Coronary artery (tissue), 2 donors: ENCODE measurements around the gene DNAAF3.
A peak's percentile ranks its signal among the peaks of the same experiment; 100 is the strongest.

Source experiments
- DNase-seq: peaks from one replicate; pipeline ENCODE4 v3.0.0-alpha.2; 2017; ENCODE audit warnings: low spot score
- H3K27ac ChIP-seq, 2 donors: fragments of 200-600 bp; sonication (generic); one replicate each; pipeline ENCODE4 v1.5.1; 2016 to 2019
- H3K4me3 ChIP-seq: fragments of 200-600 bp; sonication (generic); 2 replicates; pipeline ENCODE4 v1.5.1; 2016; ENCODE audit warnings: mild to moderate bottlenecking, moderate library complexity
- CTCF ChIP-seq: fragments of 200-600 bp; sonication (generic); IDR thresholded peaks from one replicate; pipeline ENCODE4 v1.5.1; 2019; ENCODE audit warnings: antibody characterized with exemption

The DNAAF3 gene

DNA sequence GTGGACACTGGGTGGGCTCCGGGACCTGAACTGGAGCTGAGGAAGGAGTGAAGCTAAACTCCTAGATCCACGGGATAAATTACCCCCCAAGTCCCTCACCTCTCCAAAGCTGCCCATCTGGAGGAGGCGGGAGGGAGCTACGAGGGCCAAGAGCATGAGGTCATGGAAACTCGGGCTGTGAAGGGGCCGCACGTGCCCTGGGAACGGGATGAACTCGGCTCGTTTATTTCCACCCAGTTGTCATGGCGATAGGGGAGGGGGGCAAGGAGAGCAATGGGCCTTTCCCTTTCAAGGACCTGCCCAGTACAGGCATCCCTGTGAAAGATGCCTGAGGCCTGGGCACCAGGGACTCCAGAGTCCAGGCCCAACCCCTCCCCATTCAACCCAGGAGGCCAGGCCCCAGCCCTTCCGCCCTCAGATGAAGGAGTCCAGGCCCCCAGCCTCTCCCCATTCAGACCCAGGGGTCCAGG lies 52.8 kb downstream of the DNAAF3 start:
- TF ChIP-seq CTCF: no peak
- Histone ChIP-seq H3K27ac (peak overlapping the region; percentile 94 to 97), H3K4me3 (peak overlapping the region; percentile 97)
- DNase-seq: peak; percentile 96

DNA sequence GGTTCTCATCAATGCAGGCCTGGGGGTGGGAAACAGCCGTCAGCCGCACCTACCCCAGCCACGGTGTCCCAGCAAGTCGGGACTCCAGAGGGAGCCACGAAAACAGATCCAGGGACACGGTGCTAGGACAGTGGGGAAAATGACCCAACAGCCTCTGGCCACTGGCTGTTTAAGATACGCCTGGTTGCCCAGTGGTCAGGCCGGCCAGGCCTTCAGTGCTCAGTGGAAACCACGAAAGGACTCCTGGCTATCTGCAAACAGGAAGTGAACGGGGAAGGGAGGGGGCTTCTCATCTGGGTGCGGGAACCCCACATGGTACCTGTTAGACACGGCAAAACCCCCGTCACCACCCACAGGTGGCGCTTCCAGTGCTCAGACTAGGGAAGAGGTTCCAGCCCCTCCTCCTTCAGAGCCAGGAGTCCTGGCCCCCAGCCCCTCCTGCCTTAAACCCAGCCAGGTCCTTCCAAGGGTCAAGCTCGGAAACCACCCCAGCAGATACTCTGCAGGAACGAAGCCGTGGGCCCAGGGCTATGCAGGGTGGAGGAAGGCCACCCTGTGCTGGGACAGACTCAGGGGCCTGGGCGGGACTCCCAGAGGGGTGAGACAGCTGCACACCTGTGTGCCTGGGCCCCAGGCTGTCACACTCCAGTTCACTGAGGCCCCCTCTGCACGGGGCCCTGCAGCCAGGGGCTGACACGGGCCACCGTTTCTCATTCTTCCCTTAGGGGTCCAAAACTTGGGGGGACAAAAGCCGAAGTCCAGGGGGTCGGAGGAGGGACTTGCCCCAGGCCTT lies 53.4 kb downstream of the DNAAF3 start:
- Histone ChIP-seq H3K27ac (peak overlapping the region; percentile 94 to 97), H3K4me3 (peak overlapping the region; percentile 97)
- no peak for TF ChIP-seq CTCF
- no peak for DNase-seq

DNA sequence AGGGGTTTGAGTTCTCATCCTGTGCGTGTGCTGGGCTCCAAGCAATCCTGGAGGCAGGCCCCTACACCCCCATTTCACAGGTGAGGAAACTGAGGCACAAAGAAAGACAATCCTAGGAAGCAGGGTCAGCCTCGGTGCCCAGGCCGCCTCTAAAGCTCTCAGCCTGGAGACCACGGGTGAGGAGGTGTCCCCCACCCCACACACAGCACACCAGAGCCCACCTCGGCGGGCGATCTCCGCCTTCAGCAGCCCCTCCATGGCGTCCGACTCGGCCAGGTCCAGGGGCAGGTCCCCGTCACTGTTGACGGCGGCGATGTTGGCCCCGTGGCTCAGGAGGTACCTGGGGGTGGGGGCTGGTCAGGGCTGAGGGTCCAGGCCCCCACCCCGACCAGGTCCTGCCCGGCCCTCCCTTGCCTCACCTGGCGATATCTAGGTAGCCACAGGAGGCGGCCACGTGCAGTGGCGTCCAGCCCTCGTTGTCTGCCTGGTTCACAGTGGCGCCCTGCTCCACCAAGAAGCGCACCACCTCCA lies 54.1 kb downstream of the DNAAF3 start:
- DNase-seq: no peak
- Histone ChIP-seq H3K4me3 (peak overlapping the region; percentile 97), H3K27ac (peak overlapping the region; percentile 94 to 97)
- no peak for TF ChIP-seq CTCF

- Histone ChIP-seq H3K4me3 (no peak overlapping the region), H3K27ac (peak overlapping the region; percentile 94 to 97)
- DNase-seq: no peak
- no peak for TF ChIP-seq CTCF
Observed at GRCh38 chr19:55111238-55111831, 55.1 kb downstream of the DNAAF3 start.

- H3K4me3 ChIP-seq: no peak overlapping the region
- no peak for DNase-seq
- H3K27ac ChIP-seq: no peak overlapping the region
- TF ChIP-seq CTCF: no peak
Observed at GRCh38 chr19:55109527-55110291, 56.7 kb downstream of the DNAAF3 start.
